GM21786 (cell line): Measurements from ENCODE around the gene PLA2G7.

Source experiments
- ATAC-seq: cut with Tn5 transposase; IDR thresholded peaks from one replicate; pipeline ENCODE4 v1.9.1; 2021; ENCODE audit not compliant: unreplicated experiment

PLA2G7 gene

DNA sequence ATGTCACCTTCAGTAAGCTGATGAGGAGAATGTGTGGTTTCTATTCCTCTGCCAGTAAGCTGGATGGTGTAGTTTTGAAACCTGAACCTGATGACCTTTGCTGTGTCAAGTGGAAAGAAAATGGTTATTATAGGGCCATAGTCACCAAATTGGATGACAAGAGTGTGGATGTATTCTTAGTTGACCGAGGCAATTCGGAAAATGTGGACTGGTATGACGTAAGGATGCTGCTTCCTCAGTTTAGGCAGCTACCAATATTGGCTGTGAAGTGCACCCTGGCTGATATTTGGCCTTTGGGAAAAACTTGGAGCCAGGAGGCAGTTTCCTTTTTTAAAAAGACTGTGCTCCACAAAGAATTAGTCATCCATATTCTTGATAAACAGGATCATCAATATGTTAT is 45.5 kb downstream of the PLA2G7 start:
- ATAC-seq = no peak

DNA sequence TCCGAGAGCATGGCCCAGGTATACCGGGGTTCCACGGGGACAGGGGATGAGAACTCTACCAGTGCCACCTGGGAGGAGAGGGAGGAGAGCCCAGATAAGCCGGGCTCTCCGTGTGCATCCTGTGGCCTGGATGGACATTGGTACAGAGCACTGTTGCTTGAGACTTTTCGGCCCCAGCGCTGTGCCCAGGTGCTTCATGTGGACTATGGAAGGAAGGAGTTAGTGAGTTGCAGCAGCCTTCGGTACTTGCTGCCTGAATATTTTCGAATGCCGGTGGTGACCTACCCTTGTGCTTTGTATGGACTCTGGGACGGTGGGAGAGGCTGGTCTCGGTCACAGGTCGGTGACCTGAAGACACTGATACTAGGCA is 46.2 kb downstream of the PLA2G7 start:
- ATAC-seq = no peak

DNA sequence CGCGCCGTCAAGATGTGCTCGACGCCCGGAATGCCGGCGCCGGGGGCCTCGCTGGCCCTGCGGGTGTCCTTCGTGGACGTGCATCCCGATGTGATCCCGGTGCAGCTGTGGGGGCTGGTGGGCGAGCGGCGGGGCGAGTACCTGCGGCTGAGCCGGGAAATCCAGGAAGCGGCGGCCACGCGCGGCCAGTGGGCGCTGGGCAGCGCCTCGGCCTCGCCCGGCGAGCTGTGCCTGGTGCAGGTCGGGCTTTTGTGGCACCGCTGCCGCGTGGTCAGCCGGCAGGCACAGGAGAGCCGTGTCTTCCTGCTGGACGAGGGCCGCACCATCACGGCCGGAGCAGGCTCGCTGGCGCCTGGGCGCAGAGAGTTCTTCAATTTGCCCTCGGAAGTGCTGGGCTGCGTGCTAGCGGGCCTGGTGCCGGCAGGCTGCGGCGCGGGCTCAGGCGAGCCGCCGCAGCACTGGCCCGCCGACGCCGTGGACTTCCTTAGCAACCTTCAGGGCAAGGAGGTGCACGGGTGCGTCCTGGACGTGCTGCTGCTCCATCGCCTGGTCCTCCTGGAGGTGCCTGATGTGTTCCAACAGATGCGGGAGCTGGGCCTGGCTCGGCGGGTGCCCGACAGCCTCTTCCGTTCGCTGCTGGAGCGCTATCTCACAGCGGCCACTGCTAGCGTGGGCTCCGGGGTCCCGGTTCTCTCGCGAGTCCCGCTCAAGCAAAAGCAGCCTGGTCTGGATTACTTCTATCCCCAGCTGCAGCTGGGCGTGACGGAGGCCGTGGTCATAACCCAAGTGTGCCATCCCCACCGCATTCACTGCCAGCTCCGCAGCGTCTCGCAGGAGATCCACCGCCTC is 46.8 kb downstream of the PLA2G7 start:
- no peak for ATAC-seq

DNA sequence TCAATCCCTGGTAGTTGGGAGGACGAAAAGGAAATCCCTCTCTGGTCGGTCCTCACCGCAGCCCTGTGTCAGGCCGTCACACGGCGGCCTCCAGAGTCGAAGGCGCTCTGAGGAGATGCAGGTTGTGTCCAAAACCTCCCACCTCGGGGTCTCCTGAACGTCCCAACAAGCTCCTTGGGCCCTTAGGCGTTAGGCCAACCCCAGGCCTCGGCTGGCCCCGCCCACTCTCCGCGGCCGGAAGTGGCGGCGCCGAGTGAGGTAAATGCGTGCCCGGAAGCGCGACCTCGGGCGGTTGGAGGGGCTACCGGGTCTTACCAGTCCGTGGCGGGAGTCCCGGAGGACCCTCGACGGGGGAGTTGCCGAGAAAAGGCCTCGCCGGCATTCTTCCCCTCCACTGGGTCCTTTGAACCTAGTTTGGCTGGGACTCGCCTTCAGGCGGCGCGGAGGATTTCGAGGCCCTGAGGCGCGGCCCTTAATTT is 47.5 kb downstream of the PLA2G7 start, which contains the start of gene TDRD6:
Gene TDRD6 (plus strand): TSS at position 267 of the 479 bp plus-strand sequence. CDS start 244 bp downstream, outside the sequence.
- no peak for ATAC-seq

DNA sequence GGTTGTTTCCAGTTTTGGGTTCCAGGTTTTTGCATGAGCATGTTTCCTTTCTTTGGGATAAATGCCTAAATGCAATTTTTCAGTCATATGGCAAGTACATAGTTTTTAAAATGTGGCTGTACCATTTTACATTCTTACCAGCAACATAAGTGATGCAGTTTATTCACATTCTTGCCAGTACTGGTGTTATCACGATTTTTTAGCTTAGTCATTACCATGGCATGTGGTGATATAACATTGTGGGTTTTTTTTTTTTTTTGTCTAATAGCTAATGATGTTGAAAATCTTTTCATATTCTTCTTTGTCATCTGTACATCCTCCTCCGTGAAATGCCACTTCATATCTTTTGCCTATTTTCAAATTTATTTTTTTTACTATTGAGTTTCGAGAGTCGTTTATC is 50.4 kb downstream of the PLA2G7 start:
- ATAC-seq = no peak

DNA sequence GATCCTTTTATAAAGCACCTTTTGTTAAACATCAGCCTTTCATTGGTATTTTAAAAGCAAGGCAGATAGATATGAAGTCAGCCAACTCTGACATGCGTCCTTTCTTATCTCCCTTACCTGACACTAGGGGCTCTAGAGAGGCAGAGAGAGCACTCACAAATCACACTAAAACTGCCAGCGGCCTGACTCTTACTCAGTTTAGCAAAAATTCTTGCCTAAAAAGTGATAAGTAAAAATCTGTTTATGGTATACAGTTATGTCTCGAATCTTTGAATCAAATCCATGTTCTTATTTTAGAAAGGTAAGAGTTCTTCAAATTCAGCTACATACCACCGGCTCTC is 57.9 kb downstream of the PLA2G7 start:
- no peak for ATAC-seq

DNA sequence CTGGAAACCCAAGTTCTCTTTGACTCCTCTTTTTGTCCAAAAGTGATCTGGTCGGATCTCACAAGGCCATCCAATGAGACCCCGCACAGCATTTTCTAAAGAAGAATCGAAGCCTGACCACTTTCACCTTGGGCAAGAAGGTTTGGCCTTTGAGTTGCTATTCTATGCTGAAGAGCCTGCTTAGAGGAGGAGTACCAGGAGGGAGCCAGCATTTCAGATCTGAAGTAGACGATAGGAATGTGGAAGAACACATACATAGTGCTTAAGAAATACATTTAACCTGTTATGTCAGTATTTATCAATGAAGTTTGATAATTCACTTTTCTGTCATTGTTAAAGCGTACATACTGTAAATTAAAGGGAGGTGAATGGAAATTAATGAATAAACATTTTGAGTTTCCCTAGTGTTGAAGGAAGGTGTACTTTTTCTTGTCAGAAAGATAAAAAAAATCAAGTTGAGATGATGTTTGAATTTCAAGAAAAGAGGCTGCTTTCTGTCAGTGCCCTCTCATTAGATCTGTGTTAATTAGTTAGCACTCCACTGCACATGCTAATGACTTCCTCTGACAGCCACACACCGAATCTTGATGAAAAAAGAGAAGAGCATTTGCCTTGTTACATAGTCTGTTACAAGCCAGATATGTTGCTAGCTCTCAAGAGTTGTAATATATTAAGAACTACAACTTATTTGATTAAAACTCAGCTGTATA is 58.4 kb downstream of the PLA2G7 start:
- ATAC-seq = no peak

DNA sequence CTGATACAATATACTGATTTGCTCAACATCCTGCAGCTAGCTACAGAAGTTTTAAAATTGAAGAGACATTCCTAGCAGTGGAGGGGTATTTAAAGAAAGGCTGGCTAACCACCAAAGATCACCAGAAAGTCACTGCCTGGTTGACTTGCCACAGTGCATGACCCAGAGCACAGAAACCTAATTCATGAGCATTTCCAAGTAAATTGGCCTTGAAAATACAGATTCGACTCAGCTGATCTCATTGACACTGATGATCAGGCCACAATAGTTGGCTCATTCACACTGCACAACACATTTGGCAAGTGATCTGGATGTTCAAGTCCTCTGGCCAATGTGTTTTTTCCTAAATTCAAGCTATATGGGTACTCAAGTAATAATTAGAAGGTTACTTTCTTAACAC is 60.8 kb downstream of the PLA2G7 start:
- ATAC-seq = no peak

DNA sequence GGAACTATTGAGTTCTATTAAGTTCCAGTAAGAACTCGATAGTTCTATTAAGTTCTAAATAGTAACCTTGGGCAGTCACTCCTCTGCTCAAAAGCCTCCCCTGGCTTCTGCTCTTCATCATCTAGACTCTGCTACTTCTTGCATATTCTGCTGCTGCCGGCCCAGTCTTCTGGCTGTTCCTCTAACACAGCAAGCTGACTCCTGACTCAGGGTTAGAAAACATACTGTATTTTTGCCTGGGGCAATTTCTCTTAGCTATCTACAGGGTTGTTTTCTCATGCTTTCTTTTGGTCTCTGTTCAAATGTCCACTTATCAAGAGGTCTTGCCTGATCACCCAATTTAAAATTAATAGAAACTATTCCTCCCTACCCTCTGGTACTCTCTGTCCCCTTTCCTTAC is 67.8 kb downstream of the PLA2G7 start:
- no peak for ATAC-seq

DNA sequence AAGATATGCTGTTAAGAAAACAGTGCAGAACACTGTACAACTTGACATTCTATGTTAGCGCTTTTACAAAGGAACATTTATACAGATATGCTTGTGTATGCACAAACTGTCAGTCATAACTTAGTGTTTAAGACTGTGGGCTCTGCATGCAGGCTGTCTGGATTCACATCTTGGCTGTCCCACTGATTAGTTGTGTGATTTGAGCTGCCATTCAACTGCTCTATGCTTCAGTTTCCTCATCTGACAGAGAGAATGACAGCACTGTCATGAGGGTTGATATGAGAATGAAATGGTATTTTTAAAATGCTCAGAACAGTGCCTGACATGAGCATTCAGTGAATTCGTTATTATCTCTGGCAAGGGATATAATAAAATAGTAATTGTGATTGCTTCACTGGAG is 73.7 kb downstream of the PLA2G7 start:
- no peak for ATAC-seq

DNA sequence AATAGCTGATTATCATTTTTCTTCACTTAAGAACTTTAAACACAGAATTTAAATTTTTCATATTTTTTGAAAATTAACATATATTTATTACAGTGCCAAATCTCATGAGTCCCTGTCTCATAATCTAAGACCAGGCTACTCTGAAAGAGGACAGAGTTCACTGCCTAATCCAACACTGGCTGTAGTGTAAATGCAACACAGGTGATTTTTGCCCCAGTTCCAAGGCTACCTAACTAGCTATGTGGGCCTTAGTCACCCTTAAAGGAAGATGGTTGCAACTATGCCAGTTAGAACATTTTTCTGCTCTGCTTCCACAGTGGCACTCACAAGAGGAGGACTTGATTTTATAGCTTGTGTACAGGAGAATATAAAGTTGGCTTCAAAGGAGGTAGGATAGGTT is 77.5 kb downstream of the PLA2G7 start:
- ATAC-seq = no peak

DNA sequence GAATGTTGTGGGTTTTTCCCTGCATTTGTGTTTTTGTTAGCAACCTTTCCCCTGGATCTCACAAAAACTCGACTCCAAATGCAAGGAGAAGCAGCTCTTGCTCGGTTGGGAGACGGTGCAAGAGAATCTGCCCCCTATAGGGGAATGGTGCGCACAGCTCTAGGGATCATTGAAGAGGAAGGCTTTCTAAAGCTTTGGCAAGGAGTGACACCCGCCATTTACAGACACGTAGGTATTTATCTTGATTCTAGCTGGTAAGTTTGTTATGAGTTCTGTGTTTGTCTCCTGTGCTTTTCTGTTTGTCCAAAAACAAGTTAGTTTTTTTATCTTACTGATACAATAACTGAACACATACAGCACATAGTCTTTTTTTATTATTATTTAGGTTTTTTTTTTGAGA is 79.4 kb downstream of the PLA2G7 start:
- no peak for ATAC-seq
